Measurements from ENCODE around the gene NKAIN4.
A peak's percentile ranks its signal among the peaks of the same experiment; 100 is the strongest.
"Not testable (repeated sequence)": the region's sequence is repeated elsewhere in the genome, so short reads cannot be mapped to it uniquely, and the experiment has no call there.

NKAIN4 gene

DNA sequence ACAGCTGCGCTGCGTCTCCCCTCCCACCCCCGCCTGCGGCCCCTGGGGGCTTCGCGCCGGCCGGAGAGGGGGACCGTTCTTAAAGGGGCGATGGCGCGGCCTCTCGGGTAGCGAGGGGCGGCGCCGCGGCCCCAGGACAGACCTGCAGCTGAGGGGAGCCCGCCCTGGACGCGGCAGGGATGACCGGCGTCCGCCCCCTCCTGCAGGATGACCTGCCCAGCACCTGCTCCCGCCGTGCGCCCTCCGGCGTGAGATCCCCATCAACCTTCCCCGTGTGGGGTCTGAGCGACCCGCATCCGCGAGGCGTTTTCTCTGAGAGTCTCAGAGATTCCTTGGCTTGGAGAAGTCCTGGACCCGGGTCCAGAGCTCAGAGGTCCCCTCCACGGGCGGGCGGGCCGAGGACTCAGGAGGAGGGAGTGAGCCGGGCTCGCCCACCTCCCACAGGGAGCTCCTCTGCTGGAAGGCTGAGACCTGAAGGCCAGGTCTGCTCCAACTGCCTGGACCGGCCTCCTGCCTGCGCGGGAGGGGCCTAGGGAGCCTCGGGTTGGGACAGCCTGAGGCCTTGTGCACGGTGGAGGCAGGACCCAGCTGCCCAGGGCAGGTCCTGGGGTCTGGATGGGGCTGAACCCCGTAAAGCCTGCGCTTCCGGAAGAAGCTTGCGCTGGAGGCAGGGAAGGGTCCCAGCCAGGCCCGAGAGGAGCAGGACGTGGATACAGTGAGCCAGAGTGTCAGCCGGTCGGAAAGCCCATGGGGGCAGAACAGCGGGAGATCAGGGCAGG, 532 bp upstream of the NKAIN4 start:
- no peak for FAIRE-seq

DNA sequence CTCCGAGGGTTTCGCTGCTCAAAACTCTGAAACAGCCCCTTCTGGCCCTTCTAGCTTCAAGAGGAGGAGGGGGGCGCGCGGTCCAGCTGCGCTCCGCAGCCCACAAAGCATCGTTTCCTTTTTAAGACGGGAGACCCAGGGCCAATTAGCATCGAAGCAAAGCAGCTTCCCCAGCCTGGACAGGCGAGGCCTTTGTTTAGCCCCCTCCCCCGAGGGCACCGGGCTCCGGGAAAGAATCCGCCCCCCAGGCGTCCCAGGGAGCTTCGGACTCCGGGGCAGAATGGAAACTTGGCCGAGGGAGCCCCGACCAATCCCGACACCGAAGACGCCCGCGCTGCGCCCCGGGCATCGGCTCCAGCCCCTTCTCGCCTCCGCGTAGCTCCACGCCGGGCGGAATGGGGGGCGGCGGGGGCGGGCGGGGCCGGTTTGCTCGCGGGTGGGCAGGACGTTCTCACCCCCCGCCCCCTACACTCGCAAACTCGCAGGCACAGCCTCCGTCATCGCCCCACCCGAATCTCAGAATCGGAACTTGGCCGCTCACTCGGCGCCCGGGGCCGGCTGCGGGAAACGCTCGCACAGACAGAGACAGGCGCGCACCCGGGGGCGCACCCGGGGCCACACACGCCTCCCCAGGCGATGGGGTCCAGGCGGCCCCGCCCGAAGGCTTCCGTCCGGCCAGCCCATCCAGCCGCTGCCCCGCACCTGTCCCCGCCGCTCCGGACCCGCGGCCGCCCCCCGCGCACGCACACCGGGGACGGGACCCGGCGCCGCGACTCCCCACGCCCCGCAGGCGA, 628 bp downstream of the NKAIN4 start:
- FAIRE-seq = no peak

DNA sequence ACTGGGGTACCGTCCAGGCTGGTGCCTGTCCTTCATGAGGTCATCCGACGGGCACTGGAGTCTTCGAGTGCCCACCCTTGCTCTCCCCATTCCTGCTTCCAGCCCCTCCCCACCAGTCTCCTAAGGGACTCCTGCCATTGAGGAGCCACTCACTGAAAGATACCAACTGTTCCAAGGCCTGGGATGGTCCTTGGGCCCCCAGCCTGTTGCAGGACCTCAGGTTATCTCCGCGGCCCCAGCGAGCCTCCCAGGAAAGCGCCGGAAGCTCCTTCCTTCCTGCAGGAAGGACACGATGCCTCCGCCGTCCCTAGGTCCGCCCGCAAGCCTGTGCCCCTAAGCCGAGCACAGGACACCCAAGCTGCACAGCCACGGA, 1.2 kb downstream of the NKAIN4 start:
- no peak for FAIRE-seq

DNA sequence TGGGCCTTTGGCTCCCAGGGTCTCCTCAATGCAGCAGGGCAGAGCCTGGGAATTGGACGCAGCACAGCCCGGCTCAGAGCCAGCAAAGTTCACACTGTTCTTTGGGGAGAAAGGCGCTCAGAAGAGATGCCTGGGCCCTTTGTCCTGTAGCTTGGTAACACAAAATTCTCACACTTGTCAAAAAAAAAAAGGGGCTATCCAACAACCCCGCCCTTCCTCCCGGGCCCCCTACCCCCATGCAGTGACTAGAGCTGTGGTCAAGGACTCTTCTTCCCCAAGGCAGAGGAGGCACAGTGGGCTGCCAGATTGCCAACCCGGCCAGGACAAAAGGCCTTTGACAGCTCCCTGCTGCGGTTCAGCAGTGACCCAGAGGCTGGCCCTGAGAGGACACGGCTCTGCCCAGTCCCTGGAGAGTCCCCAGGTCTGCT, 2.0 kb downstream of the NKAIN4 start:
- FAIRE-seq = no peak

DNA sequence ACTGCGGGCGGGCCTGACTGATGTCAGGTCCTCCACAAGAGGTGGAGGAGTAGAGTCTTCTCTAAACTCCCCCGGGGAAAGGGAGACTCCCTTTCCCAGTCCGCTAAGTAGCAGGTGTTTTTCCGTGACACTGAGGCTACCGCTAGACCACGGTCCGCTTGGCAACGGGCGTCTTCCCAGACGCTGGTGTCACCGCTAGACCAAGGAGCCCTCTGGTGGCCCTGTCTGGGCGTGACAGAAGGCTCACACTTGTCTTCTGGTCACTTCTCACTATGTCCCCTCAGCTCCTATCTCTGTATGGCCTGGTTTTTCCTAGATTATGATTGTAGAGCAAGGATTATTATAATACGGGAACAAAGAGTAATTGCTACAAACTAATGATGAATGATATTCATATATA, 2.9 kb downstream of the NKAIN4 start:
- FAIRE-seq = not testable (repeated sequence)

DNA sequence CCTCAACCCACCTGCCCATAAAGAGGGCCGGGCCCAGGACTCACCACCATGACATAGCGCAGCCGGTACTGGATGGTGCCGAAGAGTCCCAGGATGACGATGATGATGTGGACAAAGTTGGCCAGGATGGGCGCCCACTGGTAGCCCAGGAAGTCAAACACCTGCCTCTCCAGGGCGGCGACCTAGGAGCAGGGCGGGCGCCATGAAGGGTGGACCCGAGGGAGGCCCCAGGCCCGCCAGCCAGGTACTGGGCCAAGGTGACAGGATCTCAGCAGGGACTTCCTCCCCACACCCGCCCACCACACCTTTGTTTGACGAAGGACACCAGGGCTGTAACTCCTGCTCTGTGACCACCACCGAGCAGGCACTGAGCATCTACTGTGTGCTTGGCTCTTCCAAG, 4.4 kb downstream of the NKAIN4 start:
- FAIRE-seq = no peak

DNA sequence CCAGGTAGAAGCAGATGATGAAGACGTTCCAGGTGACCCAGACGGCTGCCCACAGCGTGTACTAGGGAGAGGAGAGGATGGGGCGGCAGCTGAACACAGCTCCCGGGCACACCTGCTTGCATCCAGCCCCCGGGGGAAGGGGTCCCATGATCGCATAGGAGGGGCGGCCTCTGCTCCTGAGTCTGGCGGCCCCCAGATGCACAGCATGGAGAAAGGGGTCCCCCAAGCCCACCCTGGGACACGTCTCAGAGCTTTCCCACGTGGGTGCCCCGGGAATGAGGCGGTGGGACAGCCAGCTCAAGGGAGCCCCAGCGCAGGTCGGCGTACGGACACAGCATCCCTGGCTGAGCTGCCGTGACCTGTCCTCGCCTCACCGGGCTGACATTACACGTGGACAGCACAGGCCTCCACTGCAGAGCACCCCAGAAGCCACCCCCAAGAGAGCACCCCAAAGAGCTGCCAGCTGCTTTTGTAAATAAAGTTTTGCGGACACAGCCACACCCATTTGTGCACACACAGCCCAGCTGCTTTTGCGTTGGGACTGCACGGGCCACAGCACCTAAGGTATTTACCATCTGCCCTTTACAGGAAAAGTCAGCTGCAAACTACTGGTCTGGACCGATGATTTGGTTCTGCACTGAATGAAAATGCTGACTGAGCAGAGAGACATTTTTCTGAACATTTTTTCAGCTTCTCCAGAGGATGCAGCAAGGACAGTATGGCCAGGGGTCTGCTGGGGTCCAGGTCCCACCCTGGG, 5.2 kb downstream of the NKAIN4 start:
- FAIRE-seq = no peak

DNA sequence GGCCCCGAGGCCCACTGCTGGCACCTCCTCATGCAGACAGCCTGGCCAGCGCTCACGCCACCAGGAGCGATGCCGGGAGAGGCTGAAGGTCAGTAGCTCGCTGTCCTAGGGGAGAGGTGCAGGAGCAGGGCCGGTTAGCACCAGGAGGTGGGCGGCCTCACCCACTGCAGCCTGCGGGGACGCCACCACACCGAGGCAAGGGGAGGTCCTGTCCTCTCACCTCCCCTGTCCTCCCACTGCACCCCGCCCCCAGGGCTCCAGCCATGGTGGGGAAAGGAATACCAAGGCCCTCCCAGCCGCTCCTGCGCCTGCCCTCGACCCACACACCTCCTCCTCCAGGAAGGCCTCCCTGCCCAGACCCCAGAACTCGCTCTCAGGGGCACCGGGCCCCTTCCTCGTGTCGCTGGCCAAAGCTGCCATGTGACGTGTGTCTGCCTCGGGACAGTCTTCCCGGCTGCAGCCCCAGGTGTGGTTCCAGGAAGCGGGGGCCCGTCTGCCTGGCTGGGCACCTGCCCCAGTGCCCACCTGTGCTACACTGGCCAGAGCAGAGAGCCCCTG, 6.5 kb downstream of the NKAIN4 start:
- FAIRE-seq = no peak

DNA sequence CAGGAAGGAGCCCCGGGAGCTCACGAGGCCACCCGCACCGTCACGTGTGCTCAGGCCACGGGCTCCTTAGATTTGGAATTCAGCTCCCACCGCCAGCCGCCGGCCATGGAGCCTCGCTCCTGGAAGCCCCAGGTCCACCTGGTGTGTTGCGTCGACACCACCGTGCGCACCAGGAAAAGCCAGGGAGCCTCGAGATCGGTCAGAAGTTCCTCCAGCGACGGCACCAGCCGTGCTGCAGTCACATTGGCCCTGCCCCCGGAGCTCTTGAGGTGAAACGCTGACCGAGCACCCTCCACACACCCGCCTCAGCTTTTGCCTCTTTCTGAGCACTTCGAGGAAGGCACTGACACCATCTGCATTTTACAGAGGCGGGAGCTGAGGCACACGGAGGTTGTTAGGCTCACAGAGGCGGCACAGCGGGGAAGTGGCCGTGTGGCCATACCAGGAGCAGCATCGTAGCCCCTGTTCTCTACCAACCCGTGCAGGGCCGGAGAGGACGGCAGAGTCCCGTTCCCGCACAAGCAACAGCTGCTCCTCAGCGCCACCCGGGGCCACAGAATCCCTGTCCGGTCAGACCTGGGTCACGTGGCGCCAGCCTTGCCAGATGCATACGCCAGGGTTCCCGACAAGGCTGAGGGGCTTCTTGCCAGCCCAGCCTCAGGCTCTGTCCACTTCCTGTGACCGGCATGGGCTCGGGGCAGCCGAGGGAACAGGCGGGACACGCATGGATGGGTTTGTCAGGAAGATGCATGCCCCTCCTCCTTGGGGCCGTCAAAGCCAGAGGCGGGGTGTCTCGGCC, 7.6 kb downstream of the NKAIN4 start:
- FAIRE-seq = no peak

DNA sequence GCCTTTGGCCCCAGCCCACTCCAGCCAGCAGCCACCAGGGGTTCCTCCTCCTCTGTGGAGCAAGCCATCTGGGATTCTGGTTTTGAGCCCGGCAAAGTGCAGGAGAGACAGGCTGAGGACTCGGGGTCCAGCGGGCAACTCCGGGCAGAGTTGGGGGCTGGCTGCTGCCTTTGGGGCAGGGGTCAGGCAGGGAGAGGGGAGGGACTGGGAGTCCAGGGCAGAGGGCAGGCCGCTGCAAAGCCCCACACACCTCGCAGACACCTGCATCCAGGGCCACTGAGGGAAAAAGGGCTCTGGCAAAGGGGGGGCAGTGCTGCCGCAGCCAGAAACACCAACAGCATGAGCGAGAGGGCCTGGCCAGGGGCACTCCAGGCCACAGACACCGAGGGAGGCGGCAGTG, 9.8 kb downstream of the NKAIN4 start:
- no peak for FAIRE-seq

DNA sequence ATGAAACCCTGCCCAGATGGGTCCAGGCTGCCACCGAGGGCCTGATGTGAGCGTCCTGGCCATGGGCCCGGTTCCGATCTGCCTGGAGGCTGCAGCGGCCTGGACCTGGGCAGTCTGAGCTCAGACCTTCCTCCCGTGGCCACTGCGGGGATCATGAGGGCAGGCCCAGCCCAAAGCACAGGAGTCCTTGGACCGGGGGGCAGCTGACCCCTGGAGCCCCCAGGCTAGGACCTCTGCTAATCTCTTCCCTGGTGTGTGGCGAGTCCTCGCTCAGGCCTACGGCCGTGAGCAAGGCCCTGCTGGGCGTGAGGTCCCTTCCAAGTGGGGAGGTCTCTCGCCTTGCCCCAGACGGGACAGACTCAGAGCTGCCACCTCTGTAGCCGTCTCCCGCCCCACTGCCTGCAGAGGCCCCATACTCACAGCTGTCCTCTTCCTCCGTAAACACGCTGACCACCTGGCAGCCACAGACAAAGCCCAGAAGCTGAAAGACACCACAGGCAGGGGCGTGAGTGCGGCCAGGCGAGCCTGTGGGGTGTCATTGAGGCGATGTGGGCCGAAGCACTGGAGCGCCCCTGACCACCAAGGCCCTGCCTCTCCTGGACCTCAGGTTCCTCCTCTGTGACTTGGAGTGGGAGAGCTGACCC, 10.5 kb downstream of the NKAIN4 start:
- no peak for FAIRE-seq

DNA sequence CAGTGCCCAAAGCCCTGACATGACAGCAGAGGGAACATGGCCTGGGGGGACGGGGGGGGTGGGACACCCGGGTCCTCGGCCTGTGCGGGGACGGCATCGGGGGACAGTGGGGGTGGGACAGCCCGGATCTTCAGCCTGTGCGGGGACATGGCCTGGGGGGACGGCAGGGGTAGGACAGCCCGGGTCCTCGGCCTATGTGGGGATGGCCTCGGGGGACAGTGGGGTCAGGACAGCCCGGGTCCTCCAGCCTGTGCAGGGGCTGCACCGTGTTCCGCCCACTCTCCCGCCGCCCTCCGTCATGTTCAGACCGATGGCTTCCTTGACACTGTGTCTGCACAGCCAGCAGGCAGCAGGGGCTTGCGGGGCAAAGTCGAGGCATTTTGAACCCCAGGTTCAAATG, 11.5 kb downstream of the NKAIN4 start:
- FAIRE-seq = no peak

DNA sequence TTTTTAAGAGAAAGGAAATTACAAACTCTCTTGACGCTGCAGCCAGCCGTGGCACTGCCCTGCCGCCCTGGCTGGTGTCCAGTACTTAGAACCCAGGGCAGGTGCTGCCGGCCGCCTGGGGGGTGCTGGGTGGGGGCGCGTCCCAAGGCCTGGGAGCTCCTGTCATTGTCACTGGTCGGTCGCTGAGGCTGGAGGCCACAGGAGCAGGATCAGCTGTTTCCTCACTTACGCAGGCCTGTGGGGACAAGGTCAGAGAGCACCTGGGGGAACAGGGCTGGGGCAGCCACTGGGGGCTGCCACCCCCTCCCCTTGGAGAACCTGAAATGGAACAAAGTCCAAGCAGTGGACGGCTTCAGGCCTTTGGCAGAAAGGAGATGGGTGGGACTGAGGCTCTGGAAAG, 13.0 kb downstream of the NKAIN4 start:
- FAIRE-seq = no peak

DNA sequence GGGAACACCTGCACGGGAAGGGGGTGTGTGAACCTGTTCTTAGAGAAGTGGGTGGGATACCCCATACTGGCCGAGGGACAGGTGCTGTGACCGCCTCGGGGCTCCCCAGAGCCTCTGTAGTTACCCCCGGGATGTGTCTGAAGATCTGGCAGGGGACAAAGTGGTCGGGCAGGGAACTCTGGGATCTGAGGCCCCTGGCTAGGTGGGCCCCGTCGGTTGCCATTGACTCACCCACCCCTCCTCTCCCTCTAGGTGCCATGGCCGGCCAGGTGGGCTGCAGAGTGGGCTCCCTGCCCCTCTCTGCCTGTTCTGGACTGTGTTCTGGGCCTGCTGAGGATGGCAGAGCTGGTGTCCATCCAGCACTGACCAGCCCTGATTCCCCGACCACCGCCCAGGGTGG, 14.3 kb downstream of the NKAIN4 start:
- no peak for FAIRE-seq

DNA sequence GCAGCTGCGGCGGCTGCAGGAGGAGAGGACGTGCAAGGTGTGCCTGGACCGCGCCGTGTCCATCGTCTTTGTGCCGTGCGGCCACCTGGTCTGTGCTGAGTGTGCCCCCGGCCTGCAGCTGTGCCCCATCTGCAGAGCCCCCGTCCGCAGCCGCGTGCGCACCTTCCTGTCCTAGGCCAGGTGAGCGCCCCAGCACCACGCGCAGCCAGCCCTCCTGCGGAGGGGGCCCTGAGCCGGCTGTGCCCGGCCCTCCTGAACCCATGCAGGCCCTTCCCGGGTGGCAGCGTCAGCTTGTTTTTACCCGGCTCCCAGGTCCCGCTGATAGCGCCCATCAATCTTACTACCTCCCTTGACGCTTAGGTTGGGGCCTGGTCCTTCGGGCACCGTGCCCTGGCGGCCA, 14.8 kb downstream of the NKAIN4 start:
- FAIRE-seq = no peak

DNA sequence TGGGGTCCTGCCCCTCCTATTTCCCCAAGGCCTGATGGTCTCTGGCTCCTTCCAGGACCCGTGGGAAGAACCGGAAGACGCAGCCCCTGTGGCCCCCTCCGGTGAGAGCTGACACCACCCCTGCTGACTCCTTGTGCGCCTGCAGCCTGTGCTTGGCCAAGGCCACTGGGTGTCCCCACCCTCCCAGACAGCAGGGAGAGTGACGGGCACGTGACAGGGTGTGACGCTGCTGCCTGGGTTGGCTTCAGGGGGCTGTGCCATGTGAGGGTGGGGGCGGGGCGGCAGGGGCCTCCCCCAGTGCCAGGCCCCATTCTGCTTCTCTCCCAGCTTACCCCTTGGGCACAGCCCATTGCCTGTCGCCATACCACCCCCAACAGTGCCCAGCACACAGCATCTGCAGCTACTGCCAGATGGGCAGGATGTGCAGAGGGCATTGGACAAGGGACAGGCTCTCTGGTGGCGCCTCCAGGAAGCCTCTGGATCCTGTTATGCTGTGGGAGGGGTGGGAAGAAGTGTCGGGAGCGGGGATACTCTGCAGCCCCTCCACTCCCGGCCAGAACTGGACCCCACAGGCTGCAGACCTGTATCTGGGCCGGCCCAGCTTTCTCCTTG, 15.6 kb downstream of the NKAIN4 start:
- no peak for FAIRE-seq

DNA sequence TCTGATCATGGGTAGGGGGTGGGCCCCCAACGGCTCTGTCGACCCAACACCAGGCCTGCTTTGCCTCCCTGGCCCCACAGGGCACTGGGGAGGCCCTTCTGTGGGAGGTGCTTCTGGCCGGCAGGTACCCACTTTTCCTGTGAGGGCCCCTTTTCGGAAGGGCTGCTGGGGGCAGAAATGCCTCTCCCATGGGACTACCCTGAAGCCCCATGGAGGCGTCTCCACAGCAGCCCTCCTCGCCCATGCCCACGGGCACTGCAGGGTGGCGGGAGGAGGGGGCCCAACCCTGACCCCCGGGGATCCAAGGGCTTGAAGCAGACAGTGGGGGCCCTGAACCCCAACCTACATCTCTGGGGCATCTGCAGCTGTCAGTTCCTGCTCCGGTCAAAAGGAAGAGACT, 16.2 kb downstream of the NKAIN4 start:
- FAIRE-seq = no peak

DNA sequence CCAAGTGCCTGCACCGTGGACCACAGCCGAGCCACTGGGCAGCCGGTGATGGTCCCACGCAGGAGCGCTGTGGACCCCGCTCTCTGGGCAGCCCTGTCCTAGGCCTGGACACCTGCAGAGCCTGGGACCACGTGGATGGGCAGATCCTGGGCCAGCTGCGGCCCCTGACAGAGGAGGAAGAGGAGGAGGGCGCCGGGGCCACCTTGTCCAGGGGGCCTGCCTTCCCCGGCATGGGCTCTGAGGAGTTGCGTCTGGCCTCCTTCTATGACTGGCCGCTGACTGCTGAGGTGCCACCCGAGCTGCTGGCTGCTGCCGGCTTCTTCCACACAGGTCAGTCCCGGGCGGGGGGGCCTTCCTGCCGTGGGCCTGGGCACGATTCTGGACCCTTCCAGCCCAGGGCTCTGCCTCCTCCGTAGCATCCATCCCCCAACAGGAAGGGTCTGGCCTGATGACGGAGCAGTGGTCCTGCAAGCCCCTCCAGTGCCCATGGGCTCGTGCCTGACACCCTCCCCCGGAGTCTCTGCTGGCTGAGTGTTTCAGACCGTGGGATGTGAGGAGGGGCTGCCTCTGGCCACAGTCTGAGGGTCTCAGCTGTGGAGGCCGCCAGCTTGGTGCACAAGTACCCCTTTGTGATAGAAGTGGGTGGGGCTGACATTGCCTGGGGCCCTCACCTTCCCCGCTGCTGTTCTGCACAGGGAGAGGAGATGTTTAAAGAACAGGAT, 18.0 kb downstream of the NKAIN4 start:
- FAIRE-seq = no peak

DNA sequence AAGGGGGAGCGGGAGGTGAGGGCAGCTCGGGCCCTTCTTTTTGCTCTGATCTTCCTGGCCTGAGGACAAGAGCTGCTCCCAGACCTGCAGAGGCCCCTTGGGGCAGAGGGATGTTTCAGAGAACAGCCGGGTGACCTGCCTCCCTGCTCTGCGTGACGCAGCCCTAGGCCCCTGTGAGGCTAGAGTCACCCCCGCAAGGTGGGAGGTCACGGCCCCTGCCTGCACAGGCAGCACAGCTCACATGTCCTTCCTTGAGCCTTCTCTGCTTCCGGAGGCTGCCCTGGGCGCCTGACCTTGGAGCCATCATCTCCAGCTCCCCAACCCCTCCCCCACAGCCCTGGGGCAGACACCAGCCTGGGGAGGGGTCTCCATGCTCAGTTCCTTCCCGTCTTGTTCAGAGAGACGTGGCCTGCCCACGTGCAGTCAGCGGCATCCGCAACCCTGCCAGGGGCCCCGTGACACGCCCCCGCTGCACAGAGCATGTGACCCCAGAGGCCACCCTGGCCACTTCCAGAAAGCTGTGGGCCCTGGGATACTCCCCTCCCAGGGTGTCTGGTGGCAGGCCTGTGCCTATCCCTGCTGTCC, 18.8 kb downstream of the NKAIN4 start, which contains the start of gene BIRC7:
Gene BIRC7, plus strand, starts transcription at position 507 of the 585 bp plus-strand sequence. CDS start 192 bp downstream, outside the sequence.
- no peak for FAIRE-seq

DNA sequence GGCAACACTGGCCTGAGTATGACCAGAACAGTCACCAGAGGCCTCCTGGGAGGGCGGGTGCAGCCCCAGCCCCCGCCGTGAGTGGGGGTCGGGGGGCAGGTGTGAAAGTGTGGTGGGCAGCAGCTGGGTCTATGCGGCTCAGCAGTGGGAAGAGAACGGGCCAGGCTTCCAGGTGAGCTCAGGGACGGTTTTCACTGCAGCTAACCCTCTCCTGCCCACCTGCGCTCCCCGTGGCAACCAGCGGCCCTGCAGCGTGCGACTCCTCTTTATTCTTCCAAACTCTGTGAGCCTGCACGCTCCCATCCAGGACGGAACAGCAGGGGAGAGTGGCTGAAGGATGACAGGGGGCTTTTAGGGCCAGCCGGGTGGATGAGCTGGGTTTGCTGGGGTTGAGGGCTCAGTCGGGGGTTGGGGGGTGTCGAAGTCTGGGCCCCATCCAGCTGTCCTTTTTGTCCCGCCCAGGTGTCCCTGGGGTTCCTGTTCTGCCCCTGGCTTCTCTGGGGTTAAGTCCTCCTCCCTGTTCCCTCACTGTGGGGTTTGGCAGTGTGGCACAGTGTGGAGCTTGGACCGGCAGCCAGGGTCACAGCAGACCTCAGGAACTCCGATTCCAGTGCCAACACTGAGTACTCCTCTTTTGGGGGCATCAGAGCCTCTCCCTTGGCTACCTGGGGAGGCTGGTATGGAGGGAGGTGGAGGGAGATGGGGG, 19.4 kb downstream of the NKAIN4 start:
- peak; percentile 8 for FAIRE-seq

Measured in G401.6 (cell line).